Gastroesophageal sphincter (tissue), 3 donors: ENCODE results near the gene MCC.

Source experiments
- CTCF ChIP-seq, 4 experiments: fragments of 200-600 bp in 2 of 4; fragments of 450-650 bp in 2 of 4; sonication (generic) in 1 of 4; IDR thresholded peaks; one replicate each; pipeline ENCODE4 v1.5.1; 2017 to 2019; ENCODE audit warnings: antibody characterized with exemption in 4 of 4, mild to moderate bottlenecking in 2 of 4, moderate library complexity in 2 of 4
- EP300 ChIP-seq: sonication (generic); formaldehyde crosslinking; IDR thresholded peaks from one replicate; pipeline ENCODE4 v1.6.1; 2017; ENCODE audit warnings: antibody characterized with exemption, mild to moderate bottlenecking
- POLR2A ChIP-seq, 2 donors: fragments of 450-650 bp; IDR thresholded peaks; one replicate each; pipeline ENCODE4 v1.6.1; 2017; ENCODE audit warnings: antibody characterized with exemption in 2 of 2, mild to moderate bottlenecking in 2 of 2, moderate library complexity in 1 of 2

DNA sequence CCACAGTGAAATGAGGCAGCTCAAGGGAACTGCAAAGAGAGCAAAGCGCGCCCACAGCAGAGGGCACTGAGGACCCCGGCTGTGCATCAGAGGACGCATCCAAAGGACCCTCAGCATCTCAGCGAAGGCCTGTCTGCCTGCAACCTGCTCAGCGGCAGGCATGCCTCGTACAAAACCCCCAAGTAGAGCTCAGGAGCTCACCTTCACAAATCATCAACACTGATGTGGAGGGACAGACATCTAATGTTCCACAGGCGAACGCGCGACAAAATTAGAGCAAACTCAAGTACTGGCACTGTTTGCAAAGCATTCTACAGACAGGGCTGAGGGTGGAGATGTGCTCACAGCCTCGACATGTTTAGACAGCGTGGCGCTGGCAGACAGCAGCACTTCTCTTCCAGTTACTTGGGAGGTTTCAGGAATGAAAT is 430.7 kb downstream of the MCC start:
- TF ChIP-seq CTCF (IDR thresholded peaks at IDR 0.05) (no peak), POLR2A (IDR thresholded peaks at IDR 0.05) (no peak), EP300 (no peak)
